GM21723 (cell line): ENCODE results near the gene GOT2.
"Not testable (repeated sequence)": the region's sequence is repeated elsewhere in the genome, so short reads cannot be mapped to it uniquely, and the experiment has no call there.

Experiments used
- ATAC-seq: cut with Tn5 transposase; IDR thresholded peaks from one replicate; pipeline ENCODE4 v1.9.1; 2021; ENCODE audit warnings: mild to moderate bottlenecking, moderate library complexity; ENCODE audit not compliant: unreplicated experiment

GOT2 gene

DNA sequence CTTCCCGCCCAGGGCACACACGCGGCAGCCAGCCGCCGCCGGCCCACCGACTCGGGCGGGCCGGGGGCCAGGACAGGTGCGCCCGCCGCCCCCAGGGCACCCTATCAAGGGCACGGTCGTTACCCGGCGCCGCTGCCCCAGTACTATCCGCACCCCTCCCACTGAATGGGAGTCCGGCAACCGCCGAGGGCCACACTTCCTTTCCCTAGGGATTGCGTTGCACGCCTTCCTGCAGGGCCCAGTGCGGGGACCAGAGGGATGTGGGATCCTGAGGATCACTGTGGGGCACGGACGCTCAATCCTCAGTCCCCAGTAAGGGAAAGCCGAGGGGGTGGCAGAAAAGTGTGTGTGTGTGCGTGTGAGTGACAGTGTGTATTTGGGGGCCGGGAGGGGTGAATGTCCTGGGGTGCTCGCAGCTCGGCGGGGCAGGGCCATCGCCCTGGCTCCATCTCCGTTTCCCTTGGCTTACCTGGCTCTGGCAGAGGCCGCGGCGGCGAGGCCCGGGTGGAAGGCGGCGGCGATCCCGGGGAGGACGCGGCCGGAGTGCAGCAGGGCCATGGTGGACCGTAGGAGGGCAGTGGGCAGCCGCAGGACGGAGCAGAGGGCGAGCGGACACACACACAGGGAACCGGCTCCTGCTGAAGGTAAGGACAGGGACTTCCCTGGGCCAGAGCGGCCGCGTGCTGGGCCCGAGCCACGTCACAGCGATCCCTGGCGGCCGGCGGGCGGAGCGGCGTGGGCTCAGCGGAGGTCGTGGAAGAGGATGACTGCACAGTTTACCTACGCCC, at the start of gene GOT2:
Gene GOT2, minus strand, starts transcription at position 646 of the 788 bp plus-strand sequence. Its CDS starts 88 bp downstream, at position 558.
- peak; percentile 96 for ATAC-seq

- not testable (repeated sequence) for ATAC-seq
These were observed 45.2 kb upstream of the GOT2 start for GRCh38 chr16:58779291-58779690.

- ATAC-seq: no peak
These were observed 39.8 kb upstream of the GOT2 start for GRCh38 chr16:58773870-58774269.

DNA sequence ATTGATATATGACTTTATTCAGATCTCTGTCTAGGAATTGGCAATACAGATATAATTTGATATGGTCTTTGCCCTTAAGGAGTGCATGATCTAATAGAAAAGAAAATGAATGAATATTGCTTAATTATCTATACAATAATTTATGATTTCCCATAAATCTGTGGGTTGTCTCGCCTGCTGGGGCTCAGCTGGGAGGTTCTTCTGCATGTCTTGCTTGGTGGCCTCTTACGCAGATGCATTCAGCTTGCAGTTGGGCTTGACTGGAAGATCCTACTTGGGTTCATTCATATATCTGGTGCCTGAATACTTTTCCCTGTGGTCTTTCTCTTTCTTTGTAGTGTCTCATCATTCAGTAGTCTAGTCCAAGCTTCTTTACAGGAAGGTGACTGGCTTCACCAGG, 34.0 kb upstream of the GOT2 start:
- ATAC-seq: no peak

DNA sequence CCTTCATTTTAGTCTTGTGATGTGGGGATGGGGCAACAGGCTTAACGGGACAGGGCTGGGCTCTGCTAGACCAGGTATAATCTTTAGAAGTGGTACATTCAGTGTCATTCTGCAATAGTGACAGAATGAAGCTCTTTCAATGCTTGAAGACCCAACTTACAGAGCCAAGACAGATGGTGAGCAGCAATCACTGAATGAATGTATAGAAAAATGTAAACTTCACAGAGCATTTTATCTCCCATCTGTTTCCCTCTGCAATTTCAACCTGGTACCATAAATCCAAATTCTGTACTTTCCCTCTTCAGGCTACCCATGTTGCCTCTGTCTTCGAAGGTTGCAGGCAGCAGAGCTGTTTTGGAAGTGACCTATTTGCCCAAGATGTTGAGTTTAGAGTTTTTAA, 33.5 kb upstream of the GOT2 start:
- ATAC-seq: no peak

DNA sequence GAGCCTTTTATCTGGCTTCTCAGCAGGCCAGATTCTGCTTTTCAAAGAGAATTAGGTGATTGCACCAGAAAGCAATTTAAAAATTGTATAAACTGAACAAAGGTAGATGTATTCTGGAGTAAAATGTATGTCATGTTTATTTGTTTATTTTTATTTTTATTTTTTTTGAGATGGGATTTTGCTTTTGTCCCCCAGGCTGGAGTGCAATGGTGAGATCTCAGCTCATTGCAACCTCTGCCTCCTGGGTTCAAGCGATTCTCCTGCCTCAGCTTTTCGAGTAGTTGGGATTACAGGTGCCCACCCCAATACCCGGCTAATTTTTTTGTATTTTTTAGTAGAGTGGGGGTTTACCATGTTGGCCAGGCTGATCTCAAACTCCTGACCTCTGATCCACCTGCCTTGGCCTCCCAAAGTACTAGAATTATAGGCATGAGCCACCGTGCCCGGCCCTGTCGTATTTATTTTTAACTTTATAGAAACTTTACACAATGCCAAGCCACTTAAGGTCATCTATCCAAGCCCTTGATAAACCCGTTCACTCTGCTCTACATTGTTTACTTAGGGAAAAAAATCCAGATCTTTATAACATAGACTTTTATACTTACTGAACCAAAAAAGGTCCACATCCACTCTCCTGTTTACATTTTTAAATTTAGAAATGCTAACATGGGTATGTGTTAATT, 22.7 kb upstream of the GOT2 start:
- ATAC-seq: no peak

GRCh38 chr16:58755989-58756649, 22.0 kb upstream of the GOT2 start:
- ATAC-seq: peak; percentile 96

DNA sequence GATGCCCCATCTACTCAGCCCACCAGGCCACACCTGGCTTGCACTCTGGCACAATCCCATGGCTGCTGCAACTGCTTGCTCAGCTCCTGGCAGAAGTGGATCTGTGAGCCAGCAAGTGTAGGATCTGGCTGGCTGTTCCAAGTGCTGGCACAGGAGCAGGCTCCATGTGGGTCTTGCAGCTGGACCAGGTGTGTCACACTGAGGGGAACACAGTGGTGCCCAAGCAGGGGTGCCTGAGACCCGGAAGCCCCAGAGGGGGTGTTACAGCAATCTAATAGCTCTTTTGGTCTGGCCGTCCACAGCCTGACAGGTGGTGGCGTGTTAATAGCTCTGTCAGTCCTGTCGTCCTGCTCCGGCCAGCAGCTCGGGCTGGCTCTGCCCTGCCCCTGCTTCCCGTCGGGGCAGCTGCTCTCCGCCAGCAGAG, 19.6 kb upstream of the GOT2 start:
- ATAC-seq: no peak

DNA sequence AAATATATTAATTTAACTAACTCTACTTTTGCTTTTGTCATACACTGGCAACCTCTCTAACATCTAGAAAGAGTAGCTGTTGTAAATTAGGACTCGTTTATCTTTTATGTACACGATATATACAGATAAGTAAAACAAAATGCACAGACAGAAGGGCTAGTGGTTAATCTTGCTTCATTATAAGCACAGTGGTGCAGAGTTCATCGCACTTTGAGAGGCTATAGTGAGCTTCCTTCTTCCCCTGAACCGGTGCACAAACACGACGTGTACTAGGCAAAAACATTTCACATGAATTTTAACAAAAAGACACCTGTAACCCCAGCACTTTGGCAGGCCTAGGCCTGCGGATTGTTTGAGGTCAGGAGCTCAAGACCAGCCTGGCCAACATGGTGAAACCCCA, 10.4 kb upstream of the GOT2 start:
- no peak for ATAC-seq

DNA sequence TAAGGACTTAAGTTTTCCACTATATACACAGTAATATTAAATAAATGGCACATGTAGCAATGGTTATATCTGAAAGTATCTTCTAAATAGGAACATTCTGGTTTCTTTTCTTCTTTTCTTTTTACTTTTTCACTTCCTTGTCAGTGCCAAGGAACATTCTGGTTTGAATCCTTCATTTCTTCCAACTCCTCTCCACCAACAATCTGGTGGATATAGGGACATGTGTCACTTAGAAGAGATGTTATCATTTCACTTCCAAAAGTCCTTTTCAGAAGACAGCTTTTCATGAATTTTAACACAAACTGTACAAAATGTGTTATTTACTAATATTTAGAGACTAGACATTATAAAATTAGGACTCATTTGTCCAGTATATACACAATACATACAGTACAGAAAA, 7.9 kb upstream of the GOT2 start:
- no peak for ATAC-seq

- no peak for ATAC-seq
These were observed 7.0 kb upstream of the GOT2 start for GRCh38 chr16:58741166-58741565.

- ATAC-seq: no peak
These were observed 4.7 kb upstream of the GOT2 start for GRCh38 chr16:58738672-58739296.

GRCh38 chr16:58736341-58736740, 2.2 kb upstream of the GOT2 start:
- ATAC-seq: not testable (repeated sequence)

DNA sequence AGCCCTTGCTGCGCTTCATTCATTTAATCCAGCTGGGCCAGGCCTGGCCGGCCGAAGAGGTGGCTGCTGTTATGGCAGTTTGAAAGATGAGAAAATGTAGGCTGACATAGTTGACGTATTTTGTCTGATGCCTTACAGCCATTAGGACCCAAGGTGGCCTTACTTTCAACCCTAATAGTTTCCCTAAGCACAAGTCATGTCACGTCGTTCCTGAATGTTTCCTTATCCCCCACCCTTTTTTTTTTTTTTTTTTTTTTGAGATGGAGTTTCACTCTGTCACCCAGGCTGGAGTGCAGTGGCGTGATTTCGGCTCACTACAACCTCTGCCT, 307 bp upstream of the GOT2 start:
- no peak for ATAC-seq

DNA sequence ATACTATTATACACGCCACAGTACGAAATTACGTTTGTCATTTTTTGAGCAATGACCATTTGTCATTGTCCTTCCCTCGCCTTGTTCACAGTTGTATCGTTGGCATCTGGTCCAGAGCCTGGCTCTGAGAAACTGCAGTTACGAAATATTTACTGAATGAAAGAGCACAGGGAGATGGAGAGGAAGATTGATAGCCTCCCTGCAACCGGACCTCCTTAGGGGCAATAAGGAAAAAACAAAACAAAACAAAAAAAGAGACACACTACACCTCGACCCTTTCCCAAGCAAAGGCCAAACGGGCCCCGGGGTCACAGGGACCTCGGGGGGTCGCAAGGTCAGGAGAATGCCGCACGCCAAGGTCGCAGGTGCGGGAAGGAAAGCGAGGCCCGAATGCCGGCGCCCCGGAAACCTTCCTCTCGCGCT, 857 bp downstream of the GOT2 start:
- ATAC-seq: no peak

DNA sequence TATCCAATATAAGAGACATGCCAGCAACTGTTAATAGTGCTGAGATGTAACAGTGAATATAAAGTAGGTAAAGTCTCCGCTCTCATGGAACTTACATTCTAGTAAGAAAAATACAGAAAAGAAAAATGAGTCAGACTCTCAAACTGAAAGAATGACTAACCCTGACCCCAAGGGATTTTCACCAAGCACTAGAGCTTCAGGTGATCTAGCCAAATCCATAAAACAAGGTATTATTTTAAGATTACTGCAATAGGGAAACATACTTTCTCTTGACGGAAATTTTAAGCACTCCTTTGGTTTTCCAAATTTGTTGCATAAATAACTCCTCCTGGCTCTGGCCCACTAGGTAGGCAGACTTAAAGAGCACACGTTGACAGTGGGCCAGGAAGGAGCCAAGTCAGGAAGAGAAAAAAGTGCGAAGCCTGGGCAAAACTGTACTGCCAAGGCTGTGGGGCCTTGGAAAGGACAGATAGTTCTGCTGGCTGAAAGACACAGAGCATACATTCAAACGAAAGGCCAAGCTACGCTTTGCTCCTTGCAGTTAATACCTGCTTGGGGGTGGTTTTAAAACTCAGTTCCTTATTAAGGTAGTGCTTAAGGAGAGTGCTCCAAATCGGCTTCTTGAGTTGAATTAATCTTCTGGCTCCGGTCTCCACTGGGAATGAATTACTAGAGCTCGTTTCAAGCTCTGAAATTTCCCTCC, 1.4 kb downstream of the GOT2 start:
- ATAC-seq: peak; percentile 45

- ATAC-seq: no peak
These were observed 3.3 kb downstream of the GOT2 start for GRCh38 chr16:58730724-58731370.

DNA sequence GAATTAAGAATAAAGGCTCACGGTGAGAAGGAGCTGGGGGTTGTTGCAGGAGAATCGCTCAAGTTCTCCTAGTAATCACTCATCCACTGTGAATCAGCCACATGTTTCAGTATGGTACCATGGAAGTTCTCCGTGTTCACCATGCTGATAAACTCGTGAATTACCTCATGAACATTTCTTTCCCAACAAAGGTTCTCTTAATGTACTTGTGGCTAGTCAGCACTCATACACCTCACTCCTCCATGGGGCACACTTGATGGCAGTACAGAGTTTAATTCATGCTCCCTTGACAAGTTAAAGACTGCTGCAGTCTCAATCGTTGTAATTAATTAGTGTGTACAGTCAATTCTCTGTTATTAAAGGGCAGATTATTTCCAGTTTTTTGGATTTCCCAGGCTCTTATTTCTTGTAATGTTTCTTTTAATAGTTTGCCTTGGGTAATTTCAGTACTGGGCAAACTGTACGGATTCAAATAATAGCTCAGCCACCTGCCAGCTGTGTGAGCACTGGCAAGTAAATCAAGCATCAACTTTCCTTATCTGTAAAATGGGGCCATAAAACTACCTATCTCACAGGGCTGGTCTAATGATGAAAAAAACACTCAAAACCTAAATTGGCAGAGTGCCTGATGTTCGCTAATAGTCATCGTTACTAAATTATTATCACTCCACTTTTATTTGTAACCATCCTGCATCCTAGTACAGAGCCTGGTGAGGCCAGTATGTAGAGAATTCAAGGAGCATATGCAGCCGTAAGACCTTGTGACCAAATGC, 6.1 kb downstream of the GOT2 start:
- ATAC-seq: no peak

GRCh38 chr16:58727028-58727781, 6.9 kb downstream of the GOT2 start:
- ATAC-seq: no peak
